ENCODE results near the gene CACNA1A. TPM values are rescaled to one million over a fixed set of nuclear protein-coding genes. Genes with fewer than 3 reads are reported as not detected.

The CACNA1A gene
- polyA plus RNA-seq, 3 donors = 0.08 to 0.09 TPM; not detected in 1

DNA sequence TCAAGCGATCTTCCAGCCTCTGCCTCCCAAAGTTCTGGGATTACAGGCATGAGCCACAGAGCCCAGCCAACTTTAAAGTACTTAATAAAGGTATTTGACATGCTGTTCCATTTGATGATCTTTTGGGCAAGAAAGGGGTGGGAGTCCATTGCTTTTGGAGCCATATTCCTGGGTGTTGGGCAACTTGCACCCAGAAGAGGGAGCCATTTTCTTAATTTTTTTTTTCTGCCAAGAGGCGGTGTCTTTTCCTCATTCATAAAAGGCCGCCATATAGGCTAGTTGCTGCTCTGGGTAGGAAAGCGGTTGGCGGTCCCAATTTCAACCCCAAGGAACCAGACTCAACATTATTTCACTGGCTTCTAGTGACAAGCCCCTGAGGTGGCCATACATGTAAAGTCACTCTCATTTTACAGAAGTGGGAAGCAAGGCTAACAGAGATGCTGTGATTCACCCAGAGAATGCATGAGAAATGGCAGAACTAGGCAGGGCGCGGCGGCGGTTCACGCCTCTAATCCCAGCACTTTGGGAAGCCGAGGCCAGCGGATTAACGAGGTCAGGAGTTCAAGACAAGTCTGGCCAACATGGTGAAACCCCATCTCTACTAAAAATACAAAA is 139.6 kb downstream of the CACNA1A start:
- Histone ChIP-seq H3K4me1 (ENCODE audit: control insufficient read depth in 1 of 2, insufficient read depth in 2 of 2, low read length in 2 of 2) (no peaks in the 10 kb centered on the region), H3K36me3 (replicated peaks in 1 of 2; ENCODE audit: control insufficient read depth in 1 of 2, insufficient read depth in 2 of 2, low read length in 2 of 2) (no peaks in the 10 kb centered on the region), H4K20me1 (ENCODE audit: insufficient read depth, low read length) (no peaks in the 10 kb centered on the region), H3K27me3 (ENCODE audit: control insufficient read depth in 2 of 2, insufficient read depth in 2 of 2, low read length in 2 of 2) (peaks cover 0 to 3% of the 10 kb centered on the region in 2 donors), H3K79me2 (ENCODE audit: insufficient read depth, low read length) (no peaks in the 10 kb centered on the region), H3K27ac (ENCODE audit: low read depth in 1 of 2, low read length in 2 of 2) (no peak overlapping the region), H3K4me2 (replicated peaks; ENCODE audit: extremely low read depth, low read length, poor library complexity, severe bottlenecking) (no peak overlapping the region), H3K9ac (ENCODE audit: insufficient read depth, low read length, poor library complexity, severe bottlenecking) (no peak overlapping the region), H3K4me3 (replicated peaks in 1 of 3; ENCODE audit: low read depth in 2 of 3, low read length in 3 of 3) (no peak overlapping the region), H2AFZ (ENCODE audit: insufficient read depth, low read depth, low read length, poor library complexity, severe bottlenecking) (no peak overlapping the region), H3K9me3 (replicated peaks in 1 of 2; ENCODE audit: control insufficient read depth in 1 of 2, insufficient read depth in 1 of 2, low read length in 2 of 2) (no peaks in the 10 kb centered on the region)
- no peak for TF ChIP-seq CTCF (IDR thresholded peaks at IDR 0.05)
- DNase-seq = no peak
- intact Hi-C loops (cut with micrococcal nuclease) = no loop called here
- 100% methylated on average over 1 of the region's 13 CpGs for WGBS (ENCODE audit: insufficient coverage)
- peaks cover 3 to 11% (median 8%) of the 10 kb centered on the region in 3 donors for H3K27me3 Mint-ChIP-seq (ENCODE audit: low read depth in 3 of 3)
- peaks cover 0 to 4% (median 0%) of the 10 kb centered on the region in 7 donors for H3K9me3 Mint-ChIP-seq
- no peaks in the 10 kb centered on the region for H3K36me3 Mint-ChIP-seq
- H3K27ac Mint-ChIP-seq = no peak overlapping the region
- H3K4me1 Mint-ChIP-seq = no peaks in the 10 kb centered on the region
- no peak overlapping the region for H3K4me3 Mint-ChIP-seq

DNA sequence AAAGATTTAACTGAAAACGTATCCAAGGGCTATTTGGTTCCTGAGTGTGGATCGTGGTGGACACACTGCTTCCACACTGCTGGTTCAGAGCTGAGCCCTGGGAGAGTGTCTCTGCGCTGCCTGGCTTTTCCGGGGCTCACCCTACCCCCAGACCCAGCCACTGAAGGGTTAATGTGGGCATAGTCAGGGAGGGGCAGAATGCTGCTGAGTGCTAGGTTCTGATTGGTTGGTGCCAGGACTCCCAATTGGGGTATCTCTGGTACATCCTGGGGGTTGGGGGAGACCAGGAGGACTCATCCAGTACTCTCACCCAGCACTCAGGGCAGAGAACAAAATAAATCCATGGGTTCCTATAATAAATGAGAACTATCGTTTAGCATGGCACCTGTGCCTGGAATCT is 142.3 kb downstream of the CACNA1A start:
- 67% methylated on average over 3 of the region's 5 CpGs for WGBS (ENCODE audit: insufficient coverage)
- H3K4me3 Mint-ChIP-seq = no peak overlapping the region
- Histone ChIP-seq H3K36me3 (replicated peaks in 1 of 2; ENCODE audit: control insufficient read depth in 1 of 2, insufficient read depth in 2 of 2, low read length in 2 of 2) (no peaks in the 10 kb centered on the region), H3K4me3 (replicated peaks in 1 of 3; ENCODE audit: low read depth in 2 of 3, low read length in 3 of 3) (no peak overlapping the region), H3K27me3 (ENCODE audit: control insufficient read depth in 2 of 2, insufficient read depth in 2 of 2, low read length in 2 of 2) (peaks cover 0 to 3% of the 10 kb centered on the region in 2 donors), H3K4me2 (replicated peaks; ENCODE audit: extremely low read depth, low read length, poor library complexity, severe bottlenecking) (no peak overlapping the region), H3K4me1 (ENCODE audit: control insufficient read depth in 1 of 2, insufficient read depth in 2 of 2, low read length in 2 of 2) (no peaks in the 10 kb centered on the region), H4K20me1 (ENCODE audit: insufficient read depth, low read length) (no peaks in the 10 kb centered on the region), H3K9me3 (replicated peaks in 1 of 2; ENCODE audit: control insufficient read depth in 1 of 2, insufficient read depth in 1 of 2, low read length in 2 of 2) (peaks cover 6 to 7% of the 10 kb centered on the region in 2 donors), H3K27ac (ENCODE audit: low read depth in 1 of 2, low read length in 2 of 2) (no peak overlapping the region), H3K79me2 (ENCODE audit: insufficient read depth, low read length) (no peaks in the 10 kb centered on the region), H2AFZ (ENCODE audit: insufficient read depth, low read depth, low read length, poor library complexity, severe bottlenecking) (no peak overlapping the region), H3K9ac (ENCODE audit: insufficient read depth, low read length, poor library complexity, severe bottlenecking) (no peak overlapping the region)
- peaks cover 6 to 14% (median 6%) of the 10 kb centered on the region in 3 donors for H3K27me3 Mint-ChIP-seq (ENCODE audit: low read depth in 3 of 3)
- H3K27ac Mint-ChIP-seq = no peak overlapping the region
- peaks cover 4 to 13% (median 11%) of the 10 kb centered on the region in 7 donors for H3K9me3 Mint-ChIP-seq
- TF ChIP-seq CTCF (IDR thresholded peaks at IDR 0.05) = no peak
- no peaks in the 10 kb centered on the region for H3K36me3 Mint-ChIP-seq
- no peaks in the 10 kb centered on the region for H3K4me1 Mint-ChIP-seq
- DNase-seq = no peak
- intact Hi-C loops (cut with micrococcal nuclease) = no loop called here

All from CD14-positive monocyte (primary cell).